ENCODE measurements around the gene MDH2.
"Not testable (repeated sequence)": the region's sequence is repeated elsewhere in the genome, so short reads cannot be mapped to it uniquely, and the experiment has no call there.

Gene MDH2

DNA sequence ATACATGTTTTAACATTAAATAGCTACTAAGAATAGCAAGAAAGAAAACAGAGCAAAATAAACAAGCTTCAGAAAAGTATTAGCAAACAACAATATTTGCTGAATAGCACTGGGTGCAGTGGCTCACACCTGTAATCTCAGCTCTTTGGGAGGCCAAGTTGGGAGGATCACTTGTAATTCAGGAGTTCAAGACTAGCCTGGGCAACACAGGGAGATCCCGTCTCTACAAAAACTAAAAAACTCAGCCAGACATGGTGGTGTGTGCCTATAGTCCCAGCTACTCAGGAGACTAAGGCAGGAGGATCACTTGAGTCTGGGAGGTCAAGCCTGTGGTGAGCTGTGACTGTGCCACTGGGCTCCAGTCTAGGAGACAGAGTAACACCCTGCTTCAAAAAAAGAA is 66.8 kb downstream of the MDH2 start:
- DNase-seq = not testable (repeated sequence)

Data from NCI-H1417 (cell line).